GM21515 (cell line): Measurements from ENCODE around the gene ABCA4.

Source experiments
- ATAC-seq: cut with Tn5 transposase; IDR thresholded peaks from one replicate; pipeline ENCODE4 v1.9.1; 2021; ENCODE audit not compliant: unreplicated experiment

The ABCA4 gene

DNA sequence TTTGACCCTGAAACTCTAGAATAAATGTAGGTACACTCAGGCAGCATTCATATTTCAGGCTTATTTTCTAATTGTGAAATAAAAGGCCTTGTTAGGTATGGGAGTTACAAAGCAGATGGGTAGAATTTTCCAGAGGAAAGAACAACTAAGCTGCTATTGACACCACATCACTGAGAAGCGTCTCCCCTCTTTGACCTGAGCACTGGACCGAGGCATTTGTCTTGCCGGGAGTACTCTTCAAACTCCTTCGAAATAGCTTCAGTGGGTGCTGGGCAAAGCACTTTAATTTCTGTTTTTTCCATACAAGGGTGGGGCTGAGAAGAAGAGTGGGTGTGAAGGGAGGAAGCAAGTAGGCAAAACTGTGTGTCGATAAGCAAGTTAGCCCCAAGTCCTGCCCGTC is 36.4 kb downstream of the ABCA4 start:
- ATAC-seq = no peak

GRCh38 chr1:94084085-94084484 is 36.9 kb downstream of the ABCA4 start:
- no peak for ATAC-seq

DNA sequence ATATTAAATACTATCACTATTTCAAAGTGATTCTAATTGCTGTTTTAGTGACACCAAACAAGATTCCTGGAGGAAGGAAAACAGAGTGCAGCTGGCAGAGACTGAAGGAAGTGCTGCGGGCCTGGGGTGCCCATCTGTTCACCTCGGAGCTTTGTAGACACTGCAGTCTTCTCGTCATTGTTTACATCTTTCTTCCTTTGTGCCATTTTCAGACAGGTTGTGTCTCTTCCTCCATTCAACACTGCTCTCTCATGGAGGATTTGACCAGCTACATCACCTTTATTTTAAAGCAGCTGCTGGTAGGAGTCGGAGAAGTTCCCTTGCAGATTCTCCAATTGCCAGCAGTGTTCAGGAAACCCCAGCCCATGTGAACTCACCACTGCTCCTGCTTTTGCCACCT is 37.3 kb downstream of the ABCA4 start:
- no peak for ATAC-seq

- ATAC-seq = no peak
These were observed 39.2 kb downstream of the ABCA4 start for GRCh38 chr1:94081566-94082344.

DNA sequence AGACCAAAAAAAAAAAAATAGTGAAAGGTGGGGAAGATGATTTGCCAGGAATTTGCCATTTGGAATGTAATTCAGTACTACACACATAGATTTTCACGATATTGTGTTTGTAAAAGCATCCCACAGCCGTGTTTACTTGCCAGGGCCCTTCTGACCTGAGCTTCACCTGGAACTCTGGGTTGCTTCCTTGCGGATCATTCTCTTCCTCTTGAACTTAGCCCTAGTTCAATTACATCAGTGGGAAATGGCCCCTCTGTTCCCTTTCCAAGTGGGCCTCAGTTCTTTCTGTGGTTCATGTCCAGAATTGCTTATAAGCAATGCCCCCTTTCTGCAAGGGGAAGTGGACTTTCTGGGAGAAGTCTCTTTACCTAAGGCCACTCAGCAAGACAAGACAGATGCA is 41.0 kb downstream of the ABCA4 start:
- ATAC-seq = no peak

DNA sequence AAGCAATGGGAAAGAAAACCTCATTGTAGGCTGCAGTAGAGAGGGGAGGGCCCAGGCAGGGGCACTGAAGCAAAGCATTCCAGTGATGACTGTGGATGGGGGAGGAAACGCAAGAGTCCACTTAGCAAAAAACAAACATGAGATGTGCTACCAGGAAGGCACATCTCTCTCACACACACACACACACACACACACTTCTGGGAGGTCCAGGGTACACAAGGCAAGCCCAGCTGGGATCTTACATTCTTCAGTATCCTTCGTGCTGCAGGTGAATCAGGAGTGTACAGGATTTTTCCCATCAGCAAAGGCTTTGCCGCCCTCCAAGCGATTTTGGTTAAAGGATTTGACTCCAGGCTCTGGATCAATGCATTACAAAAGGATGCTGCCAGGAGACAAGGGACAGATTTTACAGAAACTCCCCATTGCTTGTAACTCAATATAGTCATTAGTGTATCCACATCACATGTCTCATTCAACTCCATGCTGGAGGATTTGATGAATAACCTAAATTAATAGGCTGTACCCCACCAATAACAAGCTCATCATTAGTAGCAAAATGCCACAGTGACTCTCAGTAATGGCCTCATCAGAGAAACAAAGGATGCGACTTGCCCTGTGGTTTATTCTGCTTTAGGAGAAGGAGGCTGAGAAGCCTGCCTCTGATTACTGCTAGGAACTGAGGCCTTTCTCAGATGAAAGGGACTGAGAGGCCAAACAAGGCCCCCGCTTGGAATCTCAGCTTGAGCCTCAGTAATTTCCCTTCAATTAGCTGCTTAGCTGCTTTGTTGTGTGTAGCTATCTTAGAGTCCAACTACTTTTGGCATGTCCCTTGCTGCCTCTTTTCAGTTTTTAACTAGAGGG is 41.6 kb downstream of the ABCA4 start:
- ATAC-seq = no peak

DNA sequence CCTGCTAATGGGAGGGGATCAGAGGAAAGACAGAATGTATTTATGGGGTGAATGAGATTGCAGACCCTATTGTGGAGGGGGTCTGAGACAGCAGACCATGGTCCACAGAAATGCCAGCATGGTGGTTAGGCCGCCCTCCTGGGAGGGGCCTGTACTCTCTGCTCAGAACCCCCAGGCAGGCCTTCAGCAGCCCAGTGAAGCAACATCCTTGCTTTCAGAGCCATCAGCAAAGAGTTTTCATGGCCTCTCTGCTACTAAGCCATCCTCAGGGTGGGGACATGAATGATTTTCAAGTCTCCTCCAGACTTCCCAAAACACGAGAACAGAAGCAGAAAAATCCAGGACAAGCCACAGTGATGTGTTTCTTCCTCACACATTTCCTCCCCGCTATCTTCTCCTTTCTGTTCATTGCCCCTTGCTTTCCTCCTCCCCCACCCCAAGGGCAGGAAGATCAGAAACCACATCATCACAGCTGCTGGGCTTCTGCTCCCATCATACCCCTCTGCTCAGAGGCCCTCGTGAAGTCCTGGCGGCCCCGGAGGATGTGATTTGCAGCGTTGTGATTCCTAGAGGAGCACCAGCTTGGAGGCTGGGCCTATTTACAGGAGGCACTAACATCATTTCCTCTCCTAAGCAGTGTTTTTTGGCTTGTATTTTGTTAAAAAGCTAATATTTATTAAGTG is 48.0 kb downstream of the ABCA4 start:
- ATAC-seq = no peak

- no peak for ATAC-seq
These were observed 49.0 kb downstream of the ABCA4 start for GRCh38 chr1:94071976-94072375.

DNA sequence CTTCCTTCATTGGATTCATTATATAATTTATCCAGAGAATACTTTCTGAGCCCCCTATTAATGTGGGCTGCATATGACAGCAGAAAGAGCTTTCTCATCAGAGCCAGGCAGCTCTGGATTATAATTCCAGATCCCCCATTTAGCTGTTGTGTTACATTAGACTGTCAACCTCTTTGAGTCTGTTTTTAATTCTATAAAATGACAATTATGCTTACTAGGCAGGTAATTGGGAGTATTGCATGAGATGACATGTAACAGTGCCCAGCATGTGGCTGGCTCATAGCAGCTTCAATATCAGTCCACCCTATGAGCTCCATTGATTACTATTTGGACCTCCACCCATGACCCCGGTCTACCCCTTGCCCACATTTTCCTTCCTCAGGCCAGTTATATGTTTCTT is 49.6 kb downstream of the ABCA4 start:
- no peak for ATAC-seq

DNA sequence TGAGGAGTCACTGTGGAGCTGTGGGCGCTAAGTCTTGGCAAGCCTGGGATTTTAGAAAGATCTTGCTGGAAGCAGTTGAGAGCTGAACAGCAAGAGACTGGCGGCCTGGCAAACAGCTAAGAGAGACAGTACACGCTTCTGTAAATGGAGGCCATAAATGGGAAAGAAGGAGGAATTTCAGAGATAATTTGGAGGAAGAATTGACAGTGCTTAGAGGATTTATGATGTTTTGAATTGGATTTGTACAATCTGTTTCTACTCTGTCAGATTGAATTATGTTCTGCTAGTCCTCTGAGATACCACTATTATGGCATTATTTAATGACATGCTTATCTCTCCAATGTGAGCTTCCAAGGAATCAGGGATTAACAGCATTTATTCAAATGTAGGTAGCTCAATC is 50.1 kb downstream of the ABCA4 start:
- no peak for ATAC-seq

GRCh38 chr1:94069919-94070285 is 51.0 kb downstream of the ABCA4 start:
- no peak for ATAC-seq

GRCh38 chr1:94068999-94069918 is 51.7 kb downstream of the ABCA4 start:
- no peak for ATAC-seq

GRCh38 chr1:94068096-94068998 is 52.6 kb downstream of the ABCA4 start:
- no peak for ATAC-seq

GRCh38 chr1:94067196-94067595 is 53.8 kb downstream of the ABCA4 start:
- ATAC-seq = no peak

- no peak for ATAC-seq
These were observed 57.6 kb downstream of the ABCA4 start for GRCh38 chr1:94063379-94063778.

DNA sequence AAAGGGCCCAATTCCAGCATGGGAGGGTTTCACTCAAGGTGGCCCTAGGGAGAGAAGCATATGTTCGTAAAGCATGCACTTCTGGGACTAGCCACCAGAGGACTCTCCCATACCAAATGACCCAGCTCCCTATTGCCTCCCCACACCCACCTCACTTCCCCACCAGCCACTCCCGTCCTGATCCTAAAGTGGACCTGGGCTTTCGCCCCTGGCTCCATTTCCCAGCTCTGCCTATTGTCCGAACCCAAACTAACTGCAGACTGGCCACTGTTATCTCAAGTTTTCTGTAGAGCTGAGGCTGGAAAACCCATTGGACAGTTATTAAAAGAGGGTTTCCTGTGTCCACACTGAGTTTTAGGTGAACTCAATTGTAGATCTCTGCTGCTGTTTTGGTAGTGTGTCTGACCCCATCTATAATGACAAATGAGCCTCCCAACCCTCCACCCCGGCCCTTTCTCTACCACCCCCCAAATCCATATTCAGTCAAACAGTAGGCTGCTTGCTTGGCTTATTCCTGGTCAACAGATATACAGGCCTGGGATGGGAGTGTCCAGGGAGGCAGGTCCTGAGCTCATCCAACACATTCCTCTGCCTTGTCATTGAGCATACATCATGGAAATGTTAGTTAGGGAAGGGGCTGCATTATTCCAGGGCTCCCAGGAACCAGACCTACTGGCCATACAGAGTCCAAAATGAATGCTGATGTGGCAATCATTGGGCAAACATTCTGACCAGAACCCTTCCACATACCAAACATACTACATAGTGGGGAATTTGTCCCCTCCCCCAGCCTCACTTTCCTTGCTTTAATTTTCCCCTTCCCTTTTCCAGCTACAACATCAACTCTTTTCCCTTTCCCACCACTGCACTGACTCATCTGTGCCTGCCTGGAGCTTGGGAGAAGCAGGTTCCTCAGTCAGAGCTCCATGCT is 59.2 kb downstream of the ABCA4 start:
- peak; percentile 85 for ATAC-seq

GRCh38 chr1:94060720-94061119 is 60.2 kb downstream of the ABCA4 start:
- ATAC-seq = no peak

DNA sequence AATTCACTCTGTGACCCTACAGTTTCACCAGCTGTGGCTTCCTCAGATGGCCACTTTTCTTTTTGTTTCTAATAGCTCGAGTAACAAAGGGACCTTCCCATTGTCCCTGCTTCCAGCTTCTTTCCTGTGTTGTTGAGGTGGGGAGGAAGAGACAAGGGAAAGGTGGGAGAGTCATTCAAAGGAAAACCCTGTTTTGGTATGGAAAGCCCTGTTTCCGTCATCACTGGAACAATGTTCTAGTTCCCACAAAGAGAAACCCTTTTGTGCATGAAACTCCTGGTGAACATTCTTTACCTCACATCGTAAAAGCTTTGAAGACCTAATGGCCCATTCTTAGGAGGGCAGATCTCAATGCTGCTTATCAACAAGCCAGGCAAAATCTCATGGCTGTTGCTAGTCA is 62.2 kb downstream of the ABCA4 start:
- ATAC-seq = no peak

DNA sequence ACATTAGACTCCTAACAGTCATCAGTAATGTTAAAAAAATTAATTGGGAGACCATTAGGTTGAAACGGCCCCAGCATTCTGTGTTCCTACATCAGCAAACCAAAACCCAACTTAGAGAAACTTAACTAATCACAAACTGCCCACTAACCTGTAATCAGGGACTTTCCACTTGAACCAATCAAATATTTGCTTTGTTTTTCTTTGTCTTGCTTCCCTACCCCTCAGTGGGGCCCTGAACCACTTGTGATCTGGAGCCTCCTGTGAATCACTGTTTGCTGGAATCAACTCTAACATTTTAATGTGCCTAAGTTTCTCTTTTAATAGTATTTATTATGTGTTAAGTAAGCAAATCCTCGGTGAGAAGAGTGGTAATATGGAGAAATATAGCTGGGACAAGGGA is 64.0 kb downstream of the ABCA4 start:
- ATAC-seq = no peak
